Fibroblast of upper back skin (primary cell): ENCODE data around the gene KIRREL2.
"Not testable (repeated sequence)": the region's sequence is repeated elsewhere in the genome, so short reads cannot be mapped to it uniquely, and the experiment has no call there.

Source experiments
- DNase-seq: peaks from one replicate; pipeline ENCODE4 v3.0.0-alpha.2; 2013

Gene KIRREL2

DNA sequence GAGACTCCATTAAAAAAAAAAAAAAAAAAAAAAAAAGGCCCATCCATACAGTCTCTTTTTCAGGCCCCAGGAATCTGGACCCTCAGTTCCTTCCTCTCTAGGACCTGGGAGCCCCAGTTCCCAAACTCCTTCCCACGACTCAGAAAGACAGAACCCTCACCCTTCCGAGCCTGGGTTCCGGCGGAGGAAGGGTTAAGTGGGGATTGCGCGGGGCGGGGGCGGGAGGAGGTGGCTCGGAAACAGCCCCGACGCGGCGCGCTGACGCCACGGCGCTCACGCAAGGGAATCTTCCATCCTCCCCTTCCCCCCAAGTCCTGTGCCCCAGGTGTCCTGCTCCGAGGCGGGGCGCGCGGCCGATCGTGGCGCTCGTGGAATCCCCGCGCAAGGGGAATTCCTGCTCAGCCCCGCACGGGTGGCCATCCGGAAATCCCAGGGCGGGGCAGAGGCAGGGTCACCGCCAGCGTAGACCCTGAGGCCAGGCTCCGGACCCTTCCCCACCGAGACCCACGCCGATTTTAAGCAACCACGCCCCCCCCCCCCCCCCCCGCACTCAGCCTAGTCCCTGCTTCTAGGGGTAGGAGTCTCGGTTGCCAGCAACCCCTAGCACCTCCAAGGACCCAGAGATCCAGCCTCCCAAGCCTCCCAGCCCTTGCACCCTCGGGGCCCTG, 43.0 kb downstream of the KIRREL2 start:
- DNase-seq = peak; percentile 74

DNA sequence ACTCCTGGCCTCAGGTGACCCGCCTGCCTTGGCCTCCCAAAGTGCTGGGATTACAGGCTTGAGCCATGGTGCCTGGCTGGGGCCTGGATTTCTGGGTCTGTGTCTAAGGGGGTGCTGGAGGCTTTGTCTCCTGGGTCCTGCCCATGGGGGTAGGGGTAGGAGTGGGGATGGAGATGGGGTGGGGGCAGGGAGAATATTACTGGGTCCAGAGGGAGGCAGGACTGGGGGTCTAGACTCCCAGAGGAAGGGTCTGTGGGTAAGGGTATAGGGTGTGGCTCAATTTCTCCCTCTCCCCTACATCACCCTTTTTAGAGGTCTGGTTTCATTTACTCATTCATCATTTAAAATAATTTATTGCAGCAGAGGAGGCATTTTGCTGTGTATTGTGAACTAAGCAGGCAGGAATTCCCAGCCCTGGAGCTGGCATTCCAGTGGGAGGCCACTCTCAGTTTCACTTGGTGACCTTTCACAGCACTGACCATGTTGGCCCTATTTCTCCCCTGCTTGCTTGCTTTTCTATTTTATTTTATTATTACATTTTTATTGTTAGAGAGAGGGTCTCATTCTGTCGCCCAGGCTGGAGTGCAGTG, 44.4 kb downstream of the KIRREL2 start:
- DNase-seq = peak; percentile 61

DNA sequence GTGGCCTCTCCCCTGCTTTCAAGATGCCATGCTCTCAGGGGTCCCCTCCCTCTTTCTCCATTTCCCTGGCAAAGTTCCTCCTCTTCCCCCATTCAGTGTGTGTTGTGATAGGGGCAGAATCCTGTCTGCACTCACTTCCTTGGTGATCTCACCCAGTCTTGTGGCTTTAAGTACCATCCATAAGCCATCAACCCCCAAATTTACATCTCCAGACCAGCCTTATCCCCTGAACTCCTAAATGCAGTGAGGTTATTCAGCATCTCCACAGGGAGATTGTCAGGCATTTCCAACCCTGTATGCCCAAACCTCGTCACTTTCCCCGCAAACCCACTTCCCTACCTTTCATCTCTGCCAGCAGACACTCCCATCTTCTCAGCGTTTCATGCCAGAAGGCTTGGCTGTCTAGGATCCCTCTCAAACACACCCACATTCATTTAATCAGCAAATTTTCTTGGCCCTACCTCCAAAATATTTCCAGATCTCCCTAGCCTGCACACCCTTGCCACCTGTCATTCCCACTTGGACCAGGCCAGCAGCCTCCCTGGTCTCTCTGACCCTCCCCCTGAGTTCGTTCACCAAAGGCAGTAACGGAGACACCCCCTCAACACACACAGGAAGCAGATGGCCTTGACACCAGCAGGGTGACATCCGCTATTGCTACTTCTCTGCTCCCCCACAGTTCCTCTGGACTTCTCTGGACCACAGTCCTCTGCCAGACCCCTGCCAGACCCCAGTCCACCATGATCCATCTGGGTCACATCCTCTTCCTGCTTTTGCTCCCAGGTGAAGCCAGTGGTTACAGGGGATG, 45.3 kb downstream of the KIRREL2 start, which contains the start of gene HCST:
TSS of gene HCST (plus strand) at position 676 of the 808 bp plus-strand sequence. CDS start at position 741, 65 bp downstream.
- peak; percentile 51 for DNase-seq

DNA sequence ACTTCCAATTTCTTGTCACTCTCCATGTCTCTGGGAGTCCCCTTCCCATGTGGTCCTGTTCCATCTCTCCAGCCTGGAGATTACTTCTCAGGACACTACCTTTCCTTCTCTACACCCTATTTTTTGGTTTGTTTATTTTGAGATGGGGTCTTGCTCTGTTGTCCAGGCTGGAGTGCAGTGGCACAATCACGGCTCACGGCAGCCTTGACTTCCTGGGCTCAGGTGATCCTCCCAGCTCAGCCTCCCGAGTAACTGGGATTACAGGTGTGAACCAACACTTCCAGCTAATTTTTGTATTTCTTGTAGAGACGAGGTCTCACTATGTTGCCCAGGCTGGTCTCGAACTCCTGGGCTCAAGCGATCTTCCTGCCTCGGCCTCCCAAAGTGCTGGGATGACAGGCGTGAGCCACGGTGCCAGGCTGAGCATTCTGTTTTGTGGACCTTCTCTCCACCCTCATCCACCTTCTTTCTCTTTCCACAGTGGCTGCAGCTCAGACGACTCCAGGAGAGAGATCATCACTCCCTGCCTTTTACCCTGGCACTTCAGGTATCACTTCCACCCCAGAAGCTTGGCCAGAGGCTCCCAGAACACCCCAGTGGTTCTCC, 46.3 kb downstream of the KIRREL2 start:
- no peak for DNase-seq

DNA sequence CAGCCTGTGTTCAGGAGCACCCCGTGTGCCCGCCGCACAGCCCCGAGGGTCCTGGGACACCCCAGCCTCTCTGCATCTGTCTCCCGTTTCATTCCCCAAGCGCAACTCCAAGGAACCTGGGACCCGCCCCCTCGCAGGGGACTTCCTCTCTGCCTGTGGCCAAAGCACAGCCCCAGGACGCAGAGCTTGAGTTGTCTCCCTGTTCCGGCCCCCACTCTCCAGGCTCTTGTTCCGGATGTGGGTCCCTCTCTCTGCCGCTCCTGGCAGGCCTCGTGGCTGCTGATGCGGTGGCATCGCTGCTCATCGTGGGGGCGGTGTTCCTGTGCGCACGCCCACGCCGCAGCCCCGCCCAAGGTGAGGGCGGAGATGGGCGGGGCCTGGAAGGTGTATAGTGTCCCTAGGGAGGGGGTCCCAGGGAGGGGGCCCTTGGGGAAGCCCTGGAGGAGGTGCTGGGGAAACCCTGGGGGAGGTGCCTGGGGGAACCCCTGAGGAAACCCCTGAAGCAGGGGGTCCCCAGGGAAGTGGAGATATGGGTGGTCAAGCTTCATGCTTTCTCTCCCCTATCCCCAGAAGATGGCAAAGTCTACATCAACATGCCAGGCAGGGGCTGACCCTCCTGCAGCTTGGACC, 47.0 kb downstream of the KIRREL2 start:
- DNase-seq = peak; percentile 69

DNA sequence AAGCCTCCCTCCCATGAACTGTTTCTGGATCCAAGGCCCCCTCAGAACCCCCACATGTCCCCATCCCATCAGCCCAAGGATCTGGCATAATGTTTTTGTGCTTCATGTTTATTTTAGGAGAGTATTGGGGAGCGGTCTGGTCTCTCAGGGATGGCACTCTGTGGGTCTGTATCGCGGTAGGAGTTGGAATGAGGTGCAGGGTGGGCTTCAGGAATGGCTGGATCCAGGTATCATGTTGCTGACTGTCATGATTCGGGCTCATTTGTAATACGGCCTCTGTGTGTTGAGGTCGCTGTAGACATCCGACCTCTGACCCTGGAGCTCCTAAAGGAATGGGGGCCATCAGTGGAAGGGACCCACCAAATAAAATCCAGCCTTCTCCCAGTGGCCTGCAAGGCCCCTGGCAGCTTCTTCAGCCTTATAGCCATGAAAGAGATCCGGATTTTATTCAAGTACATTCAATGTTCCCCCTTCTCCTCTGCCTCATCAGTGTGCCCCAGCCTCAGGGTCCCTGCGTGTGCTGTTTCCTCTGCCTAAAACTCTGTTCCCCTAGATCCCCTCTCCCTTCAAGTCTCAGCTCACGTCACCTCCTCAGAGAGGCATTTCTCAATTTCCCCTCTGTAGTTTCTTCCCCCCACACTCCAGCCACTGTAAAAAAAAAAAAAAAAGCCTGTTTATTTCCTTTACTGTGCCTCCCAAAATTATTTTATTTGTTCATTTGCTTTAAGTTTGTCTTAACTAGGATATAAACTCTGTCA, 47.8 kb downstream of the KIRREL2 start:
- no peak for DNase-seq

DNA sequence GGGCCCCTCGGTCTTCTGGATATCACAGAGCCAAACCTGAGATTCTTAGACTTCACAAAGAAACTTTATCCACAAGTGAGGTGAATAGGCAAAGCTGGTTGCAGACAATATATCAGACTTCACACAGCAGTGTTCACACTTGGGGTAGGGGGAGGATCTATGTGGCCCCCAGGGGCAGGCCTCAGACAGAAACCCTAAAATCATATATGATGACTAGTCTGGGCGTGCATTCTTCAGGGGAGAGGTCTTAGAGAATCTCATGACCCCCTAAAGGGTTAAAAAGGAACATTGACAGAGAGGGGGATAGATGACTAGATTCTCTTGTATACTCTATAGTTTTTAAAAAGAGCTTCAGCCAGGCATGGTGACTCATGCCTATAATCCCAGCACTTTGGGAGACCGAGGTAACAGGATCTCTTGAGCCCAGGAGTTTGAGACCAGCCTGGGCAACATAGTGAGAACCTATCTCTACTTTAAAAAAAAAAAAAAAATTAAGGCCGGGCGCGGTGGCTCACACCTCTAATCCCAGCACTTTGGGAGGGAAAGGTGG, 48.5 kb downstream of the KIRREL2 start:
- no peak for DNase-seq

DNA sequence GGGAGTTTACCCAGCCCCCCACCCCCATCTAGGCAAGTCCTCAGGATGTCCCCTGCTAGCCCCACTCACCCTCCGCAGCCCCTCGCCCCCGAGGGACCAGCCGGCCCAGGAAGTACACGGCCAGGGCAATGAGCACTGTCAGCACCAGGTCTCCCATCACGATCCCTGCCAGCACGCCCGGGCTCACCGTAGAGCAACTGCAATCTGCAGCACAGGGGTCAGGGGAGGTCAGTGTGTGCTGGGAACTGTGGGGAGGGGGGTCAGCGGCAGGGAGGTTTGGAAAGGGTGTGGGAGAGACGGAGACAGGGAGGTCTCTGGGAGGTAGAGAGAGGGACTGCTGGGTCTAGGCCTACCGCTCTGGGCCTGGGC, 50.6 kb downstream of the KIRREL2 start:
- no peak for DNase-seq

DNA sequence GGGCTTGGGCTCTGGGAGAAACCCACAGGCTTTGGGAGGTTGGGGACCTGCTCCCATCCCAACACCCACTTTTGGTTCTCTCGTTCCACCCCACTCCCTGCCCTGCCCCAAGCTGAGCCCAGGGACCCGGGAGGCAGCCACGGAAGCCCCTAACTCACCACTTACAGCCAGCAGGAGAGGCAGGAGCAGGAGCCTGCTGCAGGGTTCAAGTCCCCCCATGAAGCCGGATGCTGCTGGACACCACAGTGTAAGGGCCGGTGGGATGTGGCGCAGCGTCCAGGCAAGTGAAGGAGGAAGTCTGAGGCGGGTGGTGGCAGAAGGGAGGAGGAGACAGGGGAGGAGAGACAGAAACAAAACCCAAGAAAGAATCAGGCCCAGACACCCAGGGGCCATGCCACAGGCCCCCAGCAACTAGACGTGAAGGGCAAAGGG, 51.3 kb downstream of the KIRREL2 start, which contains the start of gene TYROBP:
TSS of gene TYROBP (minus strand) at position 286 of the 432 bp plus-strand sequence. CDS start at position 219, 67 bp downstream.
- DNase-seq = no peak

DNA sequence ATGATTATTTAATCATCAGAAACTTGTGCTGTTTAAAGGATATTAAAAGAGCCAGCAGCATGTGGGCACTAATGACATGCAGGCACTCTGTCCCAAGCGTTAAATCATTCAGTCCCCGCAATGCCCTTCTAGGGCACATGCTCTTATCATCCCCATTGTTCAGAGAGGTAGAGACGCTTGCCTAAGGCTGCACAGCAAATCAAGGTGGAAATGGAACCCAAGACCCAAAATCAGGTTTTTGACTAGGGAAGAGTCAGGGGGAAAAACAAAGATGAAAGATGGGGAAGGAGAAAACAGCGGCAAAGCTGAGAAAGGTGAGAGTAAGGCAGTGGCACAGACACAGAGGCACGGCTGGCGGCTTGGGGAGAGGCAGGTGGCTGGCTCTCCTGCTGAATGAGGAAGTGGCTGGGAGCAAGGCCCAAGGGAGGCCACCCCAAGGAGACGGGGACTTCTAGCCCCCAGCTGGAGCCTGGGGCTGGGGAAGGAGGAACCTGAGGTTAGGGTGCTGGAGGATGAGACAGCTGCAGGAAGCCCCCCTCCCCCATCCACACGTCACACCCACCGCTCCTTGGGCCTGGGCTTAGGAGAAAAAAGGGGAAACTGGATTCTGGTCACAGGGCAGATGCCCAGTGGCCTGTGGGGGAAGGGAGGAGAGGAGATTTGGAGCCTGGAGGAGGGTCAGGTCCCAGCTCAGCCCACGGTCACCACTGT, 52.4 kb downstream of the KIRREL2 start:
- no peak for DNase-seq

DNA sequence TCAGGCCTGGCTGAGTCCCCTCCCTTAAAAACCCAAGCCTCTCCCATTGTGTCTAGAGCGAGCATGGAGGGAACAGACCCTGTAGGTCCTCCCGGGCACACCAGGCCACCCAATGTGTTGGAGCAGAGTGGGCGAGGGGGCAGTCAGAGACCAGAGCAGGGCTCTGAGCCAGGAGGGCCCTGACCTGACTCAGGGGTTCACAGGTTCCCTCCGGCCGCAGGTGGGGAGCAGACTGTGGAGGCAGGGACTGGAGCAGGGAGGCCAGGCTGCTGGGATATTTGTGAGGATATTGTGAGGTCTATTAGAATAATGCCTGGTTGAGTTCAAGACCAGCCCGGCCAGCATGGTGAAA, 52.9 kb downstream of the KIRREL2 start:
- no peak for DNase-seq

DNA sequence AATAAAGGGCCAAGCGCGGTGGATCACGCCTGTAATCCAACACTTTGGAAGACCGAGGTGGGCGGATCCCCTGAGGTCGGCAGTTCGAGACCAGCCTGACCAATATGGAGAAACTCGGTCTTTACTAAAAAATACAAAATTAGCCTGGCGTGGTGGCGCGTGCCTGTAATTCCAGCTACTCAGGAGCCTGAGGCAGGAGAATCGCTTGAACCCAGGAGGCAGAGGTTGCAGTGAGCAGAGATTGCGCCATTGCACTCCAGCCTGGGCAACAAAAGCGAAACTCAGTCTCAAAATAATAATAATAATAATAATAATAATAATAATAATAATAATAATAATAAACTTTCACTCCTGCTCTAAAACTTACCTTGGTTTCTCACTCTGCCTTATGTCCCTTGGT, 53.6 kb downstream of the KIRREL2 start:
- not testable (repeated sequence) for DNase-seq

DNA sequence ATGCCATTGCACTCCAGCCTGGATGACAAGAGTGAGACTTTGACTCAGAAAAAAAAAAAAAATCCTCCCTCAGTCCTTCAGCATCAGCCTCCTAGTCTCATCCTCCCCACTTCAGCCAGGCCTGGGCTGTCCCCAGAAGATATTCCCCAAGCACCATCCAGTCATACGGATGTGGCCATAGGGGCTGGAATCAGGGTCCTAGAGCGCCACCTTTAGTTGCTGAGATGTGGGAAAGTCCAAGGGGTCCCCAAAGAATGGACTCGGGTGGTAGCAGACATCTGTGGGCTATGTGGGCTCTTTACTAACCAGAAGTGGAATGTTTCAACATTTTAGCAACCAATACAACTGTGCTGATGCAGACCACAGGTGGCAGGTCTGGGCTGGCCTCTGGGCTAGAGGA, 54.5 kb downstream of the KIRREL2 start:
- no peak for DNase-seq

DNA sequence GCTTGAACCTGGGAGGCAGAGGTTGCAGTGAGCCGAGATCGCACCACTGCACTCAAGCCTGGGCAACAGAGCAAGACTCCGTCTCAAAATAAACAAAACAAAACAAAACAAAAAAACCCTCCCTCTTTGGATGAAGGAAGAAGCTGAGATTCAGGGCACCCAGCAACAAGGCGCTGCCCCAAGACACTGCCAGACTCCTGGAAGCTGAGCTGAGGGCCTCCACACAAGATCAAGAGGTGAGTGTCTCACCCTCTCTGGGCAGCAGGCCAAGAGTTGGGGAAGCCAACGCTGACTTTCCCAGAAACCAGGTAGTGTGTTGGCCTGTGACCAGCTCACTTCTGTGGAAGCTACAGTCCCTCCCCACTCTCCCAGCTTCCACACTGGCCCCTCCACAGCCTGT, 55.1 kb downstream of the KIRREL2 start:
- no peak for DNase-seq

DNA sequence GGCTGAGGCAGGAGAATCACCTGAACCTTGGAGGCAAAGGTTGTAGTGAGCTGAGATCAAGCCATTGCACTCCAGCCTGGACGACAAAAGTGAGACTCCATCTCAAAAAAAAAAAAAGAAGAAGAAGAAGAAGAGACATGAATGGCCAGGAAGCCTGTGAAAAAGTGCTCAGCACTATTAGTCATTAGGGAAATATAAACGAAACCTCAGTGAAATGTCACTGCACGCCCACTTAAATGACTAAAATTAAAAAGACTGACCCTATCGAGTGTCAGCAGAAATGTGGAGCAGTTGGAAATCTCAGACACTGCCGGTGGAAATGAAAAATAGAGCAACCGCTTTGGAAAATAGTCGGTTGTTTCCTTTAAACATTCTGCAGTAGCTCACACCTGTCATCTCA, 56.9 kb downstream of the KIRREL2 start:
- DNase-seq = no peak

DNA sequence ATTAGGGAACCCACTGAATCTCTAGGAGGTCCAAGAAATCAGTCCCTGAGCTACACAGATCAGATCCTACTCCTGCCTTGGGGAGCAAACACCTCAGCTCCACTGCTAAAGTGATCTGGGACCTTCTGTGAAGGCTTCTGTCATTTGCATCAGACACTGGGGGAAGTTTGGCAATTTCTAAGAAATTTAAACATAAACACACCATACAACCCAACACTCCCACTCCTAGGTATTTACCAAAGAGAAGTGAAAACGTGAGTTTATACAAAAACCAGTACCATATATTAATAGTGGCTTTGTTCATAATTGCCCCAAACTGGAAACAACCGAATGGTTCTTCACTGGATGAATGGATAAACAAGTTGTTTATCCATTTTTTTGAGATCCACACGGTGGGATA, 58.7 kb downstream of the KIRREL2 start:
- no peak for DNase-seq
